Endothelial cell of umbilical vein (primary cell): ENCODE data around the gene RGS19. TPM values are rescaled to one million over a fixed set of nuclear protein-coding genes. Genes with fewer than 3 reads are reported as not detected.

Source experiments
- BruUV-seq: library from RNA; stranded (reverse); fragments of 400-500 nt; replicated peaks from 2 replicates; lab custom pipeline; 2021; lab: Mats Ljungman, UMichigan
- CTCF ChIA-PET: fragments of 300-600, 350-600 bp; sonication (Branson Sonifier 250); formaldehyde crosslinking; loops from one replicate; lab custom pipeline; 2021; ENCODE audit warnings: antibody characterized with exemption, inconsistent platforms; lab: Charles Lee
- POLR2A ChIA-PET: fragments of 300-600, 350-600 bp; sonication (Branson Sonifier 250); formaldehyde crosslinking; loops from one replicate; lab custom pipeline; 2021; ENCODE audit warnings: antibody characterized with exemption, inconsistent platforms; lab: Charles Lee
- DNase-seq: peaks from one replicate; pipeline ENCODE4 v3.0.0-alpha.2; 2011; ENCODE audit warnings: low read depth, low spot score
- FAIRE-seq: peaks from 2 replicates; lab custom pipeline; 2011; peaks lifted over from hg19 to GRCh38; lab: Jason Lieb, UNC
- H2AFZ ChIP-seq: 2 replicates; pipeline ENCODE4 v1.6.0; 2012; ENCODE audit warnings: low read depth, low read length, control low read depth, inconsistent platforms
- H3K27ac ChIP-seq: 2 replicates; pipeline ENCODE4 v1.5.1; 2011; ENCODE audit warnings: low read depth, mild to moderate bottlenecking, control low read depth, low read length, moderate library complexity; ENCODE audit not compliant: insufficient read depth
- H3K27me3 ChIP-seq, 2 experiments: 2 replicates each; pipeline versions ENCODE4 v1.6.0 to v1.6.1; 2011; ENCODE audit warnings: low read length in 2 of 2, mixed read lengths in 1 of 2; ENCODE audit not compliant: control insufficient read depth in 2 of 2, insufficient read depth in 2 of 2
- H3K36me3 ChIP-seq, 2 experiments: 2 replicates in 1 of 2; 3 replicates in 1 of 2; pipeline ENCODE4 v1.5.1; 2011; ENCODE audit warnings: low read length in 2 of 2, mild to moderate bottlenecking in 1 of 2, moderate library complexity in 1 of 2; ENCODE audit not compliant: control insufficient read depth in 2 of 2, insufficient read depth in 2 of 2; ENCODE audit errors: extremely low read depth in 1 of 2
- H3K4me1 ChIP-seq: 3 replicates; pipeline ENCODE4 v1.5.1; 2011; ENCODE audit warnings: mild to moderate bottlenecking, low read length; ENCODE audit not compliant: control insufficient read depth, insufficient read depth; ENCODE audit errors: extremely low read depth
- H3K4me2 ChIP-seq: 2 replicates; pipeline ENCODE4 v1.6.1; 2011; ENCODE audit warnings: low read length, control low read depth, mixed read lengths; ENCODE audit not compliant: insufficient read depth
- H3K4me3 ChIP-seq, 3 experiments: fragments of 200-600 bp in 1 of 3; sonication (generic), shearing (Covaris generic) in 1 of 3; replicated peaks in 1 of 3; 2 replicates each; pipeline ENCODE4 v1.5.1; 2011 to 2016; ENCODE audit warnings: control low read depth in 3 of 3, low read length in 3 of 3, mild to moderate bottlenecking in 2 of 3, inconsistent platforms in 1 of 3, low read depth in 1 of 3, moderate library complexity in 1 of 3; ENCODE audit not compliant: insufficient read depth in 1 of 3
- H3K79me2 ChIP-seq: 2 replicates; pipeline ENCODE4 v1.6.0; 2012; ENCODE audit warnings: low read length, inconsistent platforms; ENCODE audit not compliant: control insufficient read depth, insufficient read depth
- H3K9ac ChIP-seq: replicated peaks from 2 replicates; pipeline ENCODE3; 2011; ENCODE audit warnings: low read length, control low read depth; ENCODE audit not compliant: insufficient read depth; ENCODE audit errors: extremely low read depth
- H3K9me1 ChIP-seq: replicated peaks from 3 replicates; pipeline ENCODE4 v1.6.0; 2011; ENCODE audit warnings: mild to moderate bottlenecking, low read length; ENCODE audit not compliant: control insufficient read depth, insufficient read depth; ENCODE audit errors: extremely low read depth
- H3K9me3 ChIP-seq: replicated peaks from 2 replicates; pipeline ENCODE4 v1.5.1; 2012; ENCODE audit warnings: low read length, inconsistent platforms; ENCODE audit not compliant: control insufficient read depth, insufficient read depth
- H4K20me1 ChIP-seq: replicated peaks from 2 replicates; pipeline ENCODE3; 2011; ENCODE audit warnings: mild to moderate bottlenecking, low read length; ENCODE audit not compliant: control insufficient read depth, insufficient read depth; ENCODE audit errors: extremely low read depth
- FOS ChIP-seq: IDR thresholded peaks from 2 replicates; pipeline ENCODE4 v1.6.1; 2011; ENCODE audit warnings: mild to moderate bottlenecking, low read length, moderate library complexity, borderline replicate concordance; ENCODE audit not compliant: insufficient read depth
- MYC ChIP-seq: IDR thresholded peaks from one replicate; pipeline ENCODE4 v1.6.1; 2011; ENCODE audit warnings: mild to moderate bottlenecking, low read depth, low read length
- POLR2A ChIP-seq: IDR thresholded peaks from 2 replicates; pipeline ENCODE4 v1.6.1; 2012; ENCODE audit warnings: low read depth, mild to moderate bottlenecking, control low read depth, low read length
- POLR2AphosphoS5 ChIP-seq: IDR thresholded peaks from 2 replicates; pipeline ENCODE4 v1.6.1; 2012; ENCODE audit warnings: low read depth, mild to moderate bottlenecking, control low read depth, low read length, moderate library complexity; ENCODE audit not compliant: insufficient read depth
- dilution Hi-C: fragments of 300-500 bp; cut with MboI; formaldehyde crosslinking; loops from one replicate; pipeline ENCODE4 v1.15.0; 2019; ENCODE audit warnings: low sequenced_read_pairs; ENCODE audit not compliant: extremely low pct_ligation_motif_present
- intact Hi-C: fragments of 100-400 bp; cut with micrococcal nuclease; formaldehyde crosslinking; loops from one replicate; pipeline ENCODE4 v1.10.0; 2022
- polyA plus RNA-seq, 4 experiments: library from polyadenylated mRNA; depleted of rRNA in 3 of 4; stranded (reverse) in 3 of 4; unstranded in 1 of 4; fragments of >200 nt; gene quantifications; 2 replicates each; pipeline versions ENCODE4 v1.2.1 to v1.2.3, GENCODE V29; 2011 to 2012; ENCODE audit warnings: missing spikeins in 1 of 4
- total RNA-seq: library from RNA; stranded (reverse); gene quantifications from 2 replicates; pipeline ENCODE4 v1.2.3, GENCODE V29; 2021

The RGS19 gene
- total and polyA plus RNA-seq, 2 donors (not counting 3 experiments of a cell fraction or from before 2014, with no cell fraction given) = 27.8 to 33.7 TPM

- peaks cover 46% of the 10 kb centered on the region for H3K4me1 ChIP-seq
- H3K36me3 ChIP-seq = no peaks in the 10 kb centered on the region
- dilution Hi-C loops = no loop called here
- H2AFZ ChIP-seq = no peak overlapping the region
- ChIA-PET POLR2A (interaction anchor here (1.3 to 2.3 kb wide), 7 partner anchors 10 to 44 kb away, joined by 3 to 21 read pairs (median 6); partner anchors contain the start of genes SOX18 and TCEA2), CTCF (interaction anchor here (0.6 to 7.5 kb wide), 20 partner anchors 7 to 501 kb away, joined by 3 to 412 read pairs (median 7); partner anchors contain the start of genes LKAAEAR1, OPRL1, PRPF6 and PTK6)
- peak; percentile 17 for TF ChIP-seq FOS
- peak; percentile 56 for TF ChIP-seq POLR2A
- TF ChIP-seq POLR2AphosphoS5 = peak; percentile 71
- no peak for TF ChIP-seq MYC
- no peaks in the 10 kb centered on the region for H3K9me3 ChIP-seq
- peak; percentile 96 for FAIRE-seq
- H3K27ac ChIP-seq = peak overlapping the region; percentile 62
- H3K79me2 ChIP-seq = no peaks in the 10 kb centered on the region
- H4K20me1 ChIP-seq = no peaks in the 10 kb centered on the region
- H3K4me3 ChIP-seq = peak overlapping the region in 1 of 3 experiments; percentile 65
- intact Hi-C loops = loop anchor here (1.0 kb wide), 5 partner anchors 8 to 81 kb away; partner anchors contain the start of gene PRPF6
- H3K9ac ChIP-seq = no peak overlapping the region
- no peaks in the 10 kb centered on the region for H3K9me1 ChIP-seq
- TSS peak; percentile 49 for BruUV-seq
- H3K4me2 ChIP-seq = peak overlapping the region; percentile 48
- peak; percentile 35 for DNase-seq
- no peaks in the 10 kb centered on the region for H3K27me3 ChIP-seq
Measured at GRCh38 chr20:64039293-64040160, 39.8 kb downstream of the RGS19 start.
